Cardiac fibroblast (primary cell): ENCODE results near the gene C2CD4A.

Experiments used
- DNase-seq, 2 donors: peaks; one replicate each; pipeline versions ENCODE4 v3.0.0 to v3.0.0-alpha.2; 2010; ENCODE audit warnings: low read depth in 2 of 2
- H3K4me3 ChIP-seq, 2 donors: replicated peaks in 1 of 2; 1 replicate in 1 of 2; 2 replicates in 1 of 2; pipeline ENCODE4 v1.5.1; 2011; ENCODE audit warnings: low read depth in 2 of 2, low read length in 2 of 2, mild to moderate bottlenecking in 2 of 2, moderate library complexity in 1 of 2
- CTCF ChIP-seq: IDR thresholded peaks from one replicate; pipeline ENCODE4 v1.5.1; 2011; ENCODE audit warnings: low read depth, mild to moderate bottlenecking, low read length, inconsistent platforms

The C2CD4A gene

DNA sequence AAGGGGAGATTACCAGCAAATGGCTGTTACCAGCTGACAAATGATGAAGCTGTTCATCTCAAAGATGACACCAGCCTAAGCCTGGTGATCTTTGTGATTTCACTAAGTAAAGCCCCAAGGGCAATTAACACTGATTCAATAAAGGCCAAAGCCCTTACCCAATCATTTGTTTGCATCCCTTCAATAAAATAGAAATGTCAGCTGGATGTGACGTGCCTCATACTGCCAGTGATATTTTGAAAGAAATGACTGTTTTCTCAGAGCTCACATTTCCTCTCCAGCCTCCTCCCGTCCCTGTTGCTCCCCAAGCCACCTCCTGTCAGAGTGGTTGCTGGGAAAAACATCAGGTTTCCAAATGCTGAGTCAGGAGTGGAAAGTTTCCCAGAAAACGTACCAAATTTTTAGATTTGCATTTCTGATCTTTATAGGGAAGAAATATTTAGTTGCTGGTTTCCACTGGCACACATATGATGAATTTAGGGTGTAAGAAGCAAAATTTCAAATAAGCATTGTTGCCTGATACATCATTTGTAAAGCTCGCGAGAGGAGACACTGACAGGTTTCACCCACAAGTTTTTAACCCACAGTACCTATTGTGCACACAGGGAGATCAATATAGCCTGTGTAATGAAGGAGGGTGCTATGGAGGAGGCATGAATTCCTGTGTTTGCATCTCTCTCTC is 21.0 kb downstream of the C2CD4A start:
- TF ChIP-seq CTCF, result no peak
- DNase-seq, result peak; percentile 70 to 81

DNA sequence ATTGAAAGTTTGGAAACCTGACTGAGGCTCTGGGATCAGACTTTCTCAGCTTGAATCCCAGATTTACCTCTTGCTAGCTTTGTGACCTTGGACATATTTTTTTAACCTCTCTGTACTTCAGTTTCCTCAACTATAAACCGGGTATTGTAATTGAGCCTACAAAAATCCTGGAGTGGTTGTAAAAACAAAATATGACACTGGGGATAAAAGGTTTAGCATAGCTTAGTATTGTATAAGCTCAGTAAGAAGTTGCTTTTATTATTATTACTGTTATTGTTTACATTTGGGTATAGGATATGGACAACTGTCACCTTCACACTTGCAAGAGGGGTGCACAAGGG is 21.5 kb downstream of the C2CD4A start:
- DNase-seq, result no peak
- no peak overlapping the region for H3K4me3 ChIP-seq
- no peak for TF ChIP-seq CTCF

More for the DNA sequence above, 21.0 kb downstream of the C2CD4A start:
- H3K4me3 ChIP-seq, result no peak overlapping the region

DNA sequence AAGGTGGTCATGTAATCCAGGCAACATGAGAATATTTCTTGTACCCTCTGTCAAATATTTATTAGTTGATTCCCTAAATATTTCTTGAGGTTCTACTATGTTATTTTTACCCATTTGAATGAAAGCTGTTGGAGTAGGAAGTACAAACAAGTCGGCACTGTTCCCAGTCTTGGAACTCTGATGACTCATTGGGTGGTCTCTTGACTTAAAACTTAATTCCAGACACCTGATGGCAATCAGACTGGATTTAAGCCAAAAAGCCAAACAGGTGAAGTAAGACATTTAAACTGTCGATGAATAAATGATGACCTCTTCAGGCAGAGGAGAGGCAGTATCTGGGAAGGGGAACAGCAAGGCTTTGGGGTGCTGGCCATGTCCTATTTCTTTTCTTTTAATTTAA is 22.8 kb downstream of the C2CD4A start:
- TF ChIP-seq CTCF, result no peak
- DNase-seq, result no peak
- H3K4me3 ChIP-seq, result no peak overlapping the region

- no peak overlapping the region for H3K4me3 ChIP-seq
- DNase-seq, result no peak
- no peak for TF ChIP-seq CTCF
These were observed 24.2 kb downstream of the C2CD4A start for GRCh38 chr15:62090988-62091387.

GRCh38 chr15:62093809-62094208 is 27.0 kb downstream of the C2CD4A start:
- DNase-seq, result no peak
- TF ChIP-seq CTCF, result no peak
- no peak overlapping the region for H3K4me3 ChIP-seq

DNA sequence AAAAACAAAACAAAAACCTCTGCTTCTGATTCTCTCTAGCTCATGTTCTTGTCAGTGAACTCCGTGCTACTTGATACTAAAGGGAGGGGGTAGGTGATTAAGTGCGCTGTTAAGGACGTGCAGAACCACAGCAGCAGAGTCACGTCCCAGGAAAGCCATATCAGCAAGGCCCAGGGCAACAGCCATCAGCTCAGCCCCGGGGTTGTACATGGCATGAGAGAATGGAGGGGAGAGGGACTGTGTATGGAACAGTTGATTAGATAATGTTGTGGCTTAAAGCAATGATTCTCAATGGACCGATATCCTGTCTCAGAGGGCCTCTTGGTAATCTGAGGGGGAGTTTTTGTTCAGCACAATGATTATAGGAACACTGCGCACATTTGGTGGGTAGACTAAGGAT is 27.6 kb downstream of the C2CD4A start:
- DNase-seq, result no peak
- TF ChIP-seq CTCF, result no peak
- H3K4me3 ChIP-seq, result no peak overlapping the region

DNA sequence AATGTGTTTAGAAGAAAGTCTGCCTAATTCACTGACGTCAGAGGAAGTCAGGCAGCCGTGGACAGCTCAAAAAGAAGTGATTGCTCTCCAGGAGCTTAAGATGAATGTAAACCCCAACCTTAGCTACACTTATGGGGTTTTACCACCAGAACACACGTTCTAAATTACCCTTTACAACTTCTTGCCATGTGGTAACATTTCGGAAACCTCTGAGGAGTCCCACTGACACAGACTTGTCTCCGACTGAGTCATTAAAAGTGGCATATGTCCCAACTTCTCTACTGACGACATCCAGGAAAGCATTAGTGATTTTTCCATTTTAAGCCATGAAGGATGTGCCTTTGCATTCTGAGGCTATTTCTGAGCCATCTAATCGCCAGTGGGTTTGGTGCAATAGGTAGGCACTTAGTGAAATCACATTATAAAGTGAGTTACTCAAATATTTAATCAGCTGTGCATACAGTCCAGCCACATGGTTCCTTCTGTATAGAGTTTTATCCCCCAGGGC is 32.4 kb downstream of the C2CD4A start:
- H3K4me3 ChIP-seq, result no peak overlapping the region
- DNase-seq, result peak; percentile 61 to 93
- no peak for TF ChIP-seq CTCF
